ENCODE results near the gene C2orf49. TPM values are rescaled to one million over a fixed set of nuclear protein-coding genes. Genes with fewer than 3 reads are reported as not detected.

The C2orf49 gene
- total and polyA plus RNA-seq, 2 donors (not counting 1 experiment from before 2014, with no cell fraction given): 7.5 to 29.3 TPM

GRCh38 chr2:105373895-105374401, 36.6 kb downstream of the C2orf49 start:
- Histone ChIP-seq H3K79me2 (ENCODE audit: control insufficient read depth, insufficient read depth, low read length) (no peaks in the 10 kb centered on the region), H3K4me3 (ENCODE audit: control extremely low read depth in 1 of 5, extremely low read depth in 1 of 5, insufficient read depth in 1 of 5, low read depth in 2 of 5, low read length in 4 of 5) (no peak overlapping the region), H3K36me3 (replicated peaks in 1 of 2; ENCODE audit: control extremely low read depth in 1 of 2, control insufficient read depth in 1 of 2, extremely low read depth in 1 of 2, insufficient read depth in 2 of 2, low read length in 1 of 2) (no peaks in the 10 kb centered on the region), H3K9ac (ENCODE audit: low read length) (no peak overlapping the region), H3K27me3 (replicated peaks in 1 of 4; ENCODE audit: control extremely low read depth in 1 of 4, control insufficient read depth in 3 of 4, insufficient read depth in 4 of 4, low read length in 3 of 4) (no peaks in the 10 kb centered on the region), H3K27ac (ENCODE audit: low read length in 2 of 2) (no peak overlapping the region), H4K20me1 (ENCODE audit: control insufficient read depth, insufficient read depth, low read length, poor library complexity, severe bottlenecking) (no peaks in the 10 kb centered on the region), H2AFZ (ENCODE audit: insufficient read depth, low read depth, low read length, poor library complexity, severe bottlenecking) (no peak overlapping the region), H3K4me2 (replicated peaks; ENCODE audit: low read depth, low read length, poor library complexity, severe bottlenecking) (no peak overlapping the region), H3K4me1 (ENCODE audit: control insufficient read depth in 2 of 2, insufficient read depth in 2 of 2, low read length in 2 of 2) (peaks cover 0 to 3% of the 10 kb centered on the region in 2 donors), H3K9me3 (ENCODE audit: control extremely low read depth in 1 of 3, control insufficient read depth in 2 of 3, insufficient read depth in 1 of 3, low read length in 2 of 3) (no peaks in the 10 kb centered on the region)
- CTCF ChIA-PET: no interaction called here
- POLR2A ChIA-PET: no interaction called here
- peaks cover 4% of the 10 kb centered on the region for H3K4me1 Mint-ChIP-seq
- H3K9me3 Mint-ChIP-seq (ENCODE audit: insufficient read depth): no peaks in the 10 kb centered on the region
- ATAC-seq (ENCODE audit: low read depth): no peak
- TF ChIP-seq CTCF (IDR thresholded peaks at IDR 0.05) (no peak), EZH2 (IDR thresholded peaks at IDR 0.05; ENCODE audit: borderline replicate concordance, insufficient read depth, low read depth, low read length, poor library complexity, severe bottlenecking) (no peak)
- intact Hi-C loops (cut with micrococcal nuclease): no loop called here
- WGBS (ENCODE audit: insufficient coverage): 95% methylated on average over 7 of the region's 9 CpGs
- no peak overlapping the region for H3K4me3 Mint-ChIP-seq
- H3K27me3 Mint-ChIP-seq: no peaks in the 10 kb centered on the region
- H3K27ac Mint-ChIP-seq: no peak overlapping the region
- DNase-seq: no peak

GRCh38 chr2:105375001-105375561, 37.7 kb downstream of the C2orf49 start:
- TF ChIP-seq EZH2 (IDR thresholded peaks at IDR 0.05; ENCODE audit: borderline replicate concordance, insufficient read depth, low read depth, low read length, poor library complexity, severe bottlenecking) (no peak), CTCF (IDR thresholded peaks at IDR 0.05) (no peak)
- POLR2A ChIA-PET: no interaction called here
- Histone ChIP-seq H3K79me2 (ENCODE audit: control insufficient read depth, insufficient read depth, low read length) (no peaks in the 10 kb centered on the region), H4K20me1 (ENCODE audit: control insufficient read depth, insufficient read depth, low read length, poor library complexity, severe bottlenecking) (no peaks in the 10 kb centered on the region), H3K9me3 (ENCODE audit: control extremely low read depth in 1 of 3, control insufficient read depth in 2 of 3, insufficient read depth in 1 of 3, low read length in 2 of 3) (no peaks in the 10 kb centered on the region), H2AFZ (ENCODE audit: insufficient read depth, low read depth, low read length, poor library complexity, severe bottlenecking) (no peak overlapping the region), H3K4me2 (replicated peaks; ENCODE audit: low read depth, low read length, poor library complexity, severe bottlenecking) (no peak overlapping the region), H3K4me1 (ENCODE audit: control insufficient read depth in 2 of 2, insufficient read depth in 2 of 2, low read length in 2 of 2) (no peaks in the 10 kb centered on the region), H3K27me3 (replicated peaks in 1 of 4; ENCODE audit: control extremely low read depth in 1 of 4, control insufficient read depth in 3 of 4, insufficient read depth in 4 of 4, low read length in 3 of 4) (no peaks in the 10 kb centered on the region), H3K4me3 (ENCODE audit: control extremely low read depth in 1 of 5, extremely low read depth in 1 of 5, insufficient read depth in 1 of 5, low read depth in 2 of 5, low read length in 4 of 5) (no peak overlapping the region), H3K27ac (ENCODE audit: low read length in 2 of 2) (no peak overlapping the region), H3K36me3 (replicated peaks in 1 of 2; ENCODE audit: control extremely low read depth in 1 of 2, control insufficient read depth in 1 of 2, extremely low read depth in 1 of 2, insufficient read depth in 2 of 2, low read length in 1 of 2) (no peaks in the 10 kb centered on the region), H3K9ac (ENCODE audit: low read length) (no peak overlapping the region)
- intact Hi-C loops (cut with micrococcal nuclease): no loop called here
- WGBS (ENCODE audit: insufficient coverage): 90% methylated on average over 10 of the region's 15 CpGs
- Mint-ChIP-seq H3K9me3 (ENCODE audit: insufficient read depth) (no peaks in the 10 kb centered on the region), H3K27me3 (no peaks in the 10 kb centered on the region), H3K27ac (no peak overlapping the region), H3K4me3 (no peak overlapping the region), H3K4me1 (no peaks in the 10 kb centered on the region)
- ATAC-seq (ENCODE audit: low read depth): no peak
- CTCF ChIA-PET: no interaction called here
- no peak for DNase-seq

Measured in B cell (primary cell).